OCI-LY7 (cell line): ENCODE data around the gene SP140L.

Source experiments
- EZH2phosphoT487 ChIP-seq: fragments of 200-600 bp; sonication (generic); IDR thresholded peaks from 2 replicates; pipeline ENCODE4 v1.6.1; 2018; ENCODE audit warnings: low read depth, borderline replicate concordance, mild to moderate bottlenecking, mixed run types, antibody characterized with exemption, low read length, moderate library complexity, mixed read lengths
- TF ChIP-seq, protein P1 (sequence below): fragments of 200-600 bp; sonication (generic); conservative IDR thresholded peaks from 2 replicates; pipeline ENCODE4 v1.5.1; 2014; ENCODE audit warnings: mild to moderate bottlenecking, antibody characterized with exemption, low read length, moderate library complexity, mixed read lengths

GRCh38 chr2:230322561-230323384, 4.2 kb upstream of the SP140L start:
- TF ChIP-seq, protein P1, sequence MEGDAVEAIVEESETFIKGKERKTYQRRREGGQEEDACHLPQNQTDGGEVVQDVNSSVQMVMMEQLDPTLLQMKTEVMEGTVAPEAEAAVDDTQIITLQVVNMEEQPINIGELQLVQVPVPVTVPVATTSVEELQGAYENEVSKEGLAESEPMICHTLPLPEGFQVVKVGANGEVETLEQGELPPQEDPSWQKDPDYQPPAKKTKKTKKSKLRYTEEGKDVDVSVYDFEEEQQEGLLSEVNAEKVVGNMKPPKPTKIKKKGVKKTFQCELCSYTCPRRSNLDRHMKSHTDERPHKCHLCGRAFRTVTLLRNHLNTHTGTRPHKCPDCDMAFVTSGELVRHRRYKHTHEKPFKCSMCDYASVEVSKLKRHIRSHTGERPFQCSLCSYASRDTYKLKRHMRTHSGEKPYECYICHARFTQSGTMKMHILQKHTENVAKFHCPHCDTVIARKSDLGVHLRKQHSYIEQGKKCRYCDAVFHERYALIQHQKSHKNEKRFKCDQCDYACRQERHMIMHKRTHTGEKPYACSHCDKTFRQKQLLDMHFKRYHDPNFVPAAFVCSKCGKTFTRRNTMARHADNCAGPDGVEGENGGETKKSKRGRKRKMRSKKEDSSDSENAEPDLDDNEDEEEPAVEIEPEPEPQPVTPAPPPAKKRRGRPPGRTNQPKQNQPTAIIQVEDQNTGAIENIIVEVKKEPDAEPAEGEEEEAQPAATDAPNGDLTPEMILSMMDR: peak; percentile 61; the same call in 1 of the 2 replicates
- no peak for TF ChIP-seq EZH2phosphoT487
